Measurements from ENCODE around the gene RHOT1. TPM values are rescaled to one million over a fixed set of nuclear protein-coding genes. Genes with fewer than 3 reads are reported as not detected.
"Not testable (repeated sequence)": the region's sequence is repeated elsewhere in the genome, so short reads cannot be mapped to it uniquely, and the experiment has no call there.

RHOT1 gene
- total RNA-seq, 3 donors from 2014 or later (not counting 1 experiment from before 2014, with no cell fraction given), result 25.1 to 32.7 (median 28.3) TPM

- H3K27me3 ChIP-seq (ENCODE audit: control insufficient read depth, insufficient read depth, low read length), result peaks cover 13% of the 10 kb centered on the region
- ATAC-seq, result no peak
- Mint-ChIP-seq H3K4me3 (no peak overlapping the region), H3K27me3 (ENCODE audit: low read depth in 2 of 2) (peaks cover 18 to 29% of the 10 kb centered on the region in 2 donors), H3K27ac (no peak overlapping the region), H3K36me3 (no peaks in the 10 kb centered on the region), H3K9me3 (no peaks in the 10 kb centered on the region), H3K4me1 (peaks cover 4 to 20% of the 10 kb centered on the region in 2 donors)
- intact Hi-C loops (cut with micrococcal nuclease), result no loop called here
- no peaks in the 10 kb centered on the region for H3K36me3 ChIP-seq (ENCODE audit: control insufficient read depth, insufficient read depth, low read length)
- H3K27ac ChIP-seq (ENCODE audit: low read length), result no peak overlapping the region
- no peaks in the 10 kb centered on the region for H3K9me3 ChIP-seq (ENCODE audit: control insufficient read depth, insufficient read depth, low read length)
- WGBS (ENCODE audit: insufficient coverage), result 90% methylated on average over 13 of the region's 13 CpGs
- H3K4me3 ChIP-seq (ENCODE audit: low read length), result no peak overlapping the region
- peaks cover 13% of the 10 kb centered on the region for H3K4me1 ChIP-seq (ENCODE audit: control insufficient read depth, insufficient read depth, low read length)
- DNase-seq, result no peak
- TF ChIP-seq CTCF (IDR thresholded peaks at IDR 0.05), result no peak
Measured at GRCh38 chr17:32261936-32262510, 119.7 kb downstream of the RHOT1 start.

- 93% methylated on average over 17 of the region's 17 CpGs for WGBS (ENCODE audit: insufficient coverage)
- H3K27me3 Mint-ChIP-seq (ENCODE audit: low read depth in 2 of 2), result peaks cover 33 to 38% of the 10 kb centered on the region in 2 donors
- not testable (repeated sequence) for H3K4me3 Mint-ChIP-seq
Measured at GRCh38 chr17:32263515-32263914, 121.2 kb downstream of the RHOT1 start.

GRCh38 chr17:32264140-32264799 is 122.0 kb downstream of the RHOT1 start:
- Histone ChIP-seq H3K4me1 (ENCODE audit: control insufficient read depth, insufficient read depth, low read length) (peaks cover 23% of the 10 kb centered on the region), H3K4me3 (ENCODE audit: low read length) (no peak overlapping the region), H3K9me3 (ENCODE audit: control insufficient read depth, insufficient read depth, low read length) (no peaks in the 10 kb centered on the region), H3K27ac (ENCODE audit: low read length) (no peak overlapping the region), H3K36me3 (ENCODE audit: control insufficient read depth, insufficient read depth, low read length) (no peaks in the 10 kb centered on the region), H3K27me3 (ENCODE audit: control insufficient read depth, insufficient read depth, low read length) (peaks cover 26% of the 10 kb centered on the region)
- no peak for TF ChIP-seq CTCF (IDR thresholded peaks at IDR 0.05)
- Mint-ChIP-seq H3K4me1 (peaks cover 17 to 33% of the 10 kb centered on the region in 2 donors), H3K27ac (peak overlapping the region in 1 of 2 donors; percentile 47), H3K27me3 (ENCODE audit: low read depth in 2 of 2) (peaks cover 40 to 42% of the 10 kb centered on the region in 2 donors), H3K9me3 (no peaks in the 10 kb centered on the region), H3K36me3 (no peaks in the 10 kb centered on the region), H3K4me3 (peak overlapping the region; percentile 75)
- WGBS (ENCODE audit: insufficient coverage), result 69% methylated on average over 6 of the region's 6 CpGs
- intact Hi-C loops (cut with micrococcal nuclease), result no loop called here
- DNase-seq (no peak), ATAC-seq (no peak)

More at GRCh38 chr17:32263515-32263914, 121.2 kb downstream of the RHOT1 start:
- DNase-seq; intact Hi-C loops (cut with micrococcal nuclease); H3K9me3 ChIP-seq (ENCODE audit: control insufficient read depth, insufficient read depth, low read length); H3K36me3 ChIP-seq (ENCODE audit: control insufficient read depth, insufficient read depth, low read length); H3K27ac ChIP-seq (ENCODE audit: low read length); H3K4me3 ChIP-seq (ENCODE audit: low read length); ATAC-seq; H3K27ac Mint-ChIP-seq; H3K36me3 Mint-ChIP-seq; H3K9me3 Mint-ChIP-seq: not testable (repeated sequence)
- peaks cover 23% of the 10 kb centered on the region for H3K27me3 ChIP-seq (ENCODE audit: control insufficient read depth, insufficient read depth, low read length)
- H3K4me1 ChIP-seq (ENCODE audit: control insufficient read depth, insufficient read depth, low read length), result peaks cover 23% of the 10 kb centered on the region
- H3K4me1 Mint-ChIP-seq, result peaks cover 17 to 33% of the 10 kb centered on the region in 2 donors

GRCh38 chr17:32264823-32265191 is 122.5 kb downstream of the RHOT1 start:
- WGBS (ENCODE audit: insufficient coverage), result 58% methylated on average over 8 of the region's 8 CpGs
- peaks cover 17 to 33% of the 10 kb centered on the region in 2 donors for H3K4me1 Mint-ChIP-seq
- peak overlapping the region; percentile 79 for H3K4me3 Mint-ChIP-seq
- Histone ChIP-seq H3K9me3 (ENCODE audit: control insufficient read depth, insufficient read depth, low read length) (no peaks in the 10 kb centered on the region), H3K27me3 (ENCODE audit: control insufficient read depth, insufficient read depth, low read length) (peaks cover 28% of the 10 kb centered on the region), H3K4me1 (ENCODE audit: control insufficient read depth, insufficient read depth, low read length) (peaks cover 23% of the 10 kb centered on the region), H3K36me3 (ENCODE audit: control insufficient read depth, insufficient read depth, low read length) (no peaks in the 10 kb centered on the region), H3K4me3 (ENCODE audit: low read length) (no peak overlapping the region), H3K27ac (ENCODE audit: low read length) (no peak overlapping the region)
- H3K36me3 Mint-ChIP-seq, result no peaks in the 10 kb centered on the region
- no peaks in the 10 kb centered on the region for H3K9me3 Mint-ChIP-seq
- intact Hi-C loops (cut with micrococcal nuclease), result no loop called here
- peak overlapping the region in 1 of 2 donors; percentile 47 for H3K27ac Mint-ChIP-seq
- ATAC-seq (no peak), DNase-seq (no peak)
- no peak for TF ChIP-seq CTCF (IDR thresholded peaks at IDR 0.05)
- peaks cover 42 to 46% of the 10 kb centered on the region in 2 donors for H3K27me3 Mint-ChIP-seq (ENCODE audit: low read depth in 2 of 2)
